Neural cell (in vitro differentiated cells): Measurements from ENCODE around the gene TMA7B. TPM values are rescaled to one million over a fixed set of nuclear protein-coding genes. Genes with fewer than 3 reads are reported as not detected.

Experiments
- H2AFZ ChIP-seq: fragments of 200-600, 300-800 bp; sonication (generic), shearing (Covaris generic); 2 replicates; pipeline ENCODE4 v1.6.0; 2014; ENCODE audit warnings: low read depth, mild to moderate bottlenecking, antibody characterized with exemption, low read length, moderate library complexity
- H3F3A ChIP-seq: fragments of 200-600 bp; shearing (Covaris generic); 2 replicates; pipeline ENCODE4 v1.6.1; 2016; ENCODE audit warnings: mild to moderate bottlenecking, moderate library complexity, mixed read lengths, antibody characterized with exemption, low read length; ENCODE audit not compliant: insufficient read depth, poor library complexity, severe bottlenecking
- H3K27ac ChIP-seq: fragments of 200-600, 300-800 bp; sonication (generic), shearing (Covaris generic); 2 replicates; pipeline ENCODE4 v1.5.1; 2014; ENCODE audit warnings: mild to moderate bottlenecking, low read length, moderate library complexity
- H3K27me3 ChIP-seq: fragments of 300-800, 200-600 bp; sonication (generic), shearing (Covaris generic); 2 replicates; pipeline ENCODE4 v1.6.0; 2014; ENCODE audit warnings: mild to moderate bottlenecking, low read depth, low read length, moderate library complexity; ENCODE audit not compliant: insufficient read depth
- H3K36me3 ChIP-seq: fragments of 300-800, 200-600 bp; sonication (generic), shearing (Covaris generic); 2 replicates; pipeline ENCODE4 v1.5.1; 2014; ENCODE audit warnings: mild to moderate bottlenecking, antibody characterized with exemption, low read length, moderate library complexity; ENCODE audit not compliant: insufficient read depth
- H3K4me2 ChIP-seq: fragments of 300-800, 200-600 bp; sonication (generic), shearing (Covaris generic); 2 replicates; pipeline ENCODE4 v1.6.0; 2014; ENCODE audit warnings: mild to moderate bottlenecking, low read length
- H3K4me3 ChIP-seq: fragments of 300-800, 200-600 bp; sonication (generic), shearing (Covaris generic); 2 replicates; pipeline ENCODE4 v1.5.1; 2014; ENCODE audit warnings: mild to moderate bottlenecking, low read length, moderate library complexity
- H3K79me2 ChIP-seq: fragments of 200-600 bp; shearing (Covaris generic); replicated peaks from 2 replicates; pipeline ENCODE4 v1.6.0; 2014; ENCODE audit warnings: mild to moderate bottlenecking, low read length, moderate library complexity; ENCODE audit not compliant: insufficient read depth
- H3K9ac ChIP-seq: fragments of 300-800, 200-600 bp; sonication (generic), shearing (Covaris generic); 2 replicates; pipeline ENCODE4 v1.6.1; 2016; ENCODE audit warnings: mild to moderate bottlenecking, low read length, mixed read lengths
- H3K9me2 ChIP-seq: fragments of 200-600 bp; shearing (Covaris generic); 2 replicates; pipeline ENCODE4 v1.6.1; 2016; ENCODE audit warnings: mild to moderate bottlenecking, low read length, mixed read lengths; ENCODE audit not compliant: insufficient read depth
- H3K9me3 ChIP-seq: fragments of 200-600, 300-800 bp; sonication (generic), shearing (Covaris generic); 2 replicates; pipeline ENCODE4 v1.6.1; 2016; ENCODE audit warnings: mild to moderate bottlenecking, mixed run types, low read length, moderate library complexity, mixed read lengths
- H4K20me1 ChIP-seq: fragments of 200-600 bp; shearing (Covaris generic); 2 replicates; pipeline ENCODE4 v1.6.1; 2016; ENCODE audit warnings: mild to moderate bottlenecking, mixed run types; ENCODE audit not compliant: insufficient read depth
- CTCF ChIP-seq: fragments of 450-650 bp; IDR thresholded peaks from 2 replicates; pipeline ENCODE4 v1.5.1; 2014; ENCODE audit warnings: antibody characterized with exemption, mild to moderate bottlenecking, moderate library complexity; ENCODE audit not compliant: poor library complexity, severe bottlenecking
- EP300 ChIP-seq: fragments of 450-650 bp; conservative IDR thresholded peaks from 2 replicates; pipeline ENCODE4 v1.6.1; 2014; ENCODE audit warnings: antibody characterized with exemption, mild to moderate bottlenecking, moderate library complexity; ENCODE audit not compliant: poor library complexity, severe bottlenecking
- EZH2 ChIP-seq: fragments of 200-600, 300-800 bp; shearing (Covaris generic), sonication (generic); IDR thresholded peaks from 2 replicates; pipeline ENCODE4 v1.6.1; 2014; ENCODE audit warnings: antibody characterized with exemption, low read length, borderline replicate concordance, mild to moderate bottlenecking; ENCODE audit not compliant: insufficient read depth, poor library complexity, severe bottlenecking
- MXI1 ChIP-seq: fragments of 450-650 bp; conservative IDR thresholded peaks from 2 replicates; pipeline ENCODE4 v1.6.1; 2014; ENCODE audit warnings: antibody characterized with exemption, mild to moderate bottlenecking; ENCODE audit not compliant: poor library complexity, severe bottlenecking
- POLR2AphosphoS5 ChIP-seq: IDR thresholded peaks from 2 replicates; pipeline ENCODE4 v1.6.1; 2012
- RAD21 ChIP-seq: fragments of 450-650 bp; conservative IDR thresholded peaks from 2 replicates; pipeline ENCODE4 v1.6.1; 2014; ENCODE audit warnings: antibody characterized with exemption, mild to moderate bottlenecking, moderate library complexity
- REST ChIP-seq: IDR thresholded peaks from 2 replicates; pipeline ENCODE4 v1.6.1; 2012; ENCODE audit warnings: borderline replicate concordance
- SMC3 ChIP-seq: fragments of 450-650 bp; conservative IDR thresholded peaks from 2 replicates; pipeline ENCODE4 v1.6.1; 2014; ENCODE audit warnings: antibody characterized with exemption, mild to moderate bottlenecking, moderate library complexity; ENCODE audit not compliant: poor library complexity
- TAF1 ChIP-seq: IDR thresholded peaks from 2 replicates; pipeline ENCODE4 v1.6.1; 2012; ENCODE audit warnings: low read depth
- polyA plus RNA-seq: library from polyadenylated mRNA; depleted of rRNA; stranded (reverse); fragments of >200 nt; gene quantifications from 2 replicates; pipeline ENCODE4 v1.2.3, GENCODE V29; 2014

TMA7B gene
- polyA plus RNA-seq, 1 donor from 2014 or later: not detected

GRCh38 chr22:39946503-39947219, 13.5 kb upstream of the TMA7B start:
- H3K27ac ChIP-seq: no peak overlapping the region
- H4K20me1 ChIP-seq: no peaks in the 10 kb centered on the region
- H3K9ac ChIP-seq: no peak overlapping the region

More at GRCh38 chr22:39946503-39947219, 13.5 kb upstream of the TMA7B start:
- no peaks in the 10 kb centered on the region for H3K79me2 ChIP-seq
- H3K9me3 ChIP-seq: no peaks in the 10 kb centered on the region
- H3K9me2 ChIP-seq: no peaks in the 10 kb centered on the region
- no peaks in the 10 kb centered on the region for H3F3A ChIP-seq
- TF ChIP-seq EZH2 (no peak), EP300 (no peak), RAD21 (no peak), SMC3 (no peak), TAF1 (no peak), CTCF (no peak), POLR2AphosphoS5 (no peak), REST (no peak), MXI1 (no peak)
- no peaks in the 10 kb centered on the region for H3K27me3 ChIP-seq
- no peak overlapping the region for H3K4me2 ChIP-seq
- no peak overlapping the region for H3K4me3 ChIP-seq
- H2AFZ ChIP-seq: no peak overlapping the region
- H3K36me3 ChIP-seq: no peaks in the 10 kb centered on the region
